Chondrocyte (in vitro differentiated cells): ENCODE measurements around the gene ABTB2. TPM values are rescaled to one million over a fixed set of nuclear protein-coding genes. Genes with fewer than 3 reads are reported as not detected.

Experiments
- DNase-seq: peaks from one replicate; pipeline ENCODE4 v3.0.0; 2021; ENCODE audit warnings: mixed read lengths, low spot score
- H3K27ac Mint-ChIP-seq: one replicate; pipeline ENCODE4 v1.8.0; 2021; ENCODE audit warnings: mild to moderate bottlenecking, moderate library complexity, mixed read lengths; ENCODE audit not compliant: unreplicated experiment
- H3K27me3 Mint-ChIP-seq: 2 replicates; pipeline ENCODE4 v1.8.0; 2021; ENCODE audit warnings: low read depth, mixed read lengths
- H3K36me3 Mint-ChIP-seq: 2 replicates; pipeline ENCODE4 v1.8.0; 2021; ENCODE audit warnings: low read depth, mixed read lengths
- H3K4me1 Mint-ChIP-seq: 2 replicates; pipeline ENCODE4 v1.8.0; 2021; ENCODE audit warnings: low read depth, mild to moderate bottlenecking, mixed read lengths
- H3K4me3 Mint-ChIP-seq: one replicate; pipeline ENCODE4 v1.8.0; 2021; ENCODE audit warnings: mild to moderate bottlenecking, moderate library complexity, mixed read lengths; ENCODE audit not compliant: unreplicated experiment
- H3K9me3 Mint-ChIP-seq: 2 replicates; pipeline ENCODE4 v1.8.0; 2021; ENCODE audit warnings: low read depth, mixed read lengths
- total RNA-seq: library from RNA; stranded (reverse); gene quantifications from 3 replicates; pipeline ENCODE4 v1.2.1, GENCODE V29; 2021
- TF ChIP-seq, protein P1 (sequence below): fragments of 200-600 bp; sonication (generic); IDR thresholded peaks from 2 replicates; pipeline ENCODE4 v1.5.0; 2021; ENCODE audit warnings: antibody characterized with exemption, mild to moderate bottlenecking, moderate library complexity

The ABTB2 gene
- total RNA-seq, 1 donor from 2014 or later = 3.1 TPM

GRCh38 chr11:34317666-34318065, 40.1 kb downstream of the ABTB2 start:
- DNase-seq = no peak
- peaks cover 15% of the 10 kb centered on the region for H3K4me1 Mint-ChIP-seq
- H3K27me3 Mint-ChIP-seq = no peaks in the 10 kb centered on the region
- H3K9me3 Mint-ChIP-seq = no peaks in the 10 kb centered on the region
- H3K36me3 Mint-ChIP-seq = no peaks in the 10 kb centered on the region
- TF ChIP-seq, protein P1, sequence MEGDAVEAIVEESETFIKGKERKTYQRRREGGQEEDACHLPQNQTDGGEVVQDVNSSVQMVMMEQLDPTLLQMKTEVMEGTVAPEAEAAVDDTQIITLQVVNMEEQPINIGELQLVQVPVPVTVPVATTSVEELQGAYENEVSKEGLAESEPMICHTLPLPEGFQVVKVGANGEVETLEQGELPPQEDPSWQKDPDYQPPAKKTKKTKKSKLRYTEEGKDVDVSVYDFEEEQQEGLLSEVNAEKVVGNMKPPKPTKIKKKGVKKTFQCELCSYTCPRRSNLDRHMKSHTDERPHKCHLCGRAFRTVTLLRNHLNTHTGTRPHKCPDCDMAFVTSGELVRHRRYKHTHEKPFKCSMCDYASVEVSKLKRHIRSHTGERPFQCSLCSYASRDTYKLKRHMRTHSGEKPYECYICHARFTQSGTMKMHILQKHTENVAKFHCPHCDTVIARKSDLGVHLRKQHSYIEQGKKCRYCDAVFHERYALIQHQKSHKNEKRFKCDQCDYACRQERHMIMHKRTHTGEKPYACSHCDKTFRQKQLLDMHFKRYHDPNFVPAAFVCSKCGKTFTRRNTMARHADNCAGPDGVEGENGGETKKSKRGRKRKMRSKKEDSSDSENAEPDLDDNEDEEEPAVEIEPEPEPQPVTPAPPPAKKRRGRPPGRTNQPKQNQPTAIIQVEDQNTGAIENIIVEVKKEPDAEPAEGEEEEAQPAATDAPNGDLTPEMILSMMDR = no peak
- H3K4me3 Mint-ChIP-seq = no peak overlapping the region
- H3K27ac Mint-ChIP-seq = no peak overlapping the region

DNA sequence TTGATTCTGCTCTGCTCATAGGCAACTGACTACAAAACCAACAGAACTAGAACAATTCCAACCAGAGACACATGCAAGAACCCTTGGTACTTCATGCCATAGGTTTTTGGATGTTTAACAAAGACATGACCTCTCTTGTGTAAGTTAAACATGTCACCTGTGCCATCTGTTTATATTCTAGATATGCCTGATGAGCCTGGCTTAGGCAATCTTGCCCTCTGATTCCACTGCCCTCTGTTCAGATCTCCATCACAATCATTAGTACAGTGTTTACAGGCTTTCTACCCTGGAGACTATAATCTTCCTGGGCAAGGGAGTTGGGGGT, 40.8 kb downstream of the ABTB2 start:
- H3K36me3 Mint-ChIP-seq = no peaks in the 10 kb centered on the region
- no peaks in the 10 kb centered on the region for H3K27me3 Mint-ChIP-seq
- peaks cover 15% of the 10 kb centered on the region for H3K4me1 Mint-ChIP-seq
- DNase-seq = no peak
- H3K4me3 Mint-ChIP-seq = no peak overlapping the region
- H3K9me3 Mint-ChIP-seq = no peaks in the 10 kb centered on the region
- H3K27ac Mint-ChIP-seq = peak overlapping the region; percentile 38
- TF ChIP-seq, protein P1 = no peak

GRCh38 chr11:34316347-34317035, 41.3 kb downstream of the ABTB2 start:
- Mint-ChIP-seq H3K36me3 (no peaks in the 10 kb centered on the region), H3K27ac (peak overlapping the region; percentile 38), H3K4me1 (peaks cover 15% of the 10 kb centered on the region), H3K4me3 (no peak overlapping the region), H3K27me3 (no peaks in the 10 kb centered on the region), H3K9me3 (no peaks in the 10 kb centered on the region)
- TF ChIP-seq, protein P1 = no peak
- no peak for DNase-seq

- DNase-seq = no peak
- Mint-ChIP-seq H3K36me3 (no peaks in the 10 kb centered on the region), H3K4me3 (no peak overlapping the region), H3K9me3 (no peaks in the 10 kb centered on the region), H3K4me1 (peaks cover 15% of the 10 kb centered on the region), H3K27ac (no peak overlapping the region), H3K27me3 (no peaks in the 10 kb centered on the region)
- TF ChIP-seq, protein P1 = no peak
Measured at GRCh38 chr11:34315394-34315793, 42.4 kb downstream of the ABTB2 start.

DNA sequence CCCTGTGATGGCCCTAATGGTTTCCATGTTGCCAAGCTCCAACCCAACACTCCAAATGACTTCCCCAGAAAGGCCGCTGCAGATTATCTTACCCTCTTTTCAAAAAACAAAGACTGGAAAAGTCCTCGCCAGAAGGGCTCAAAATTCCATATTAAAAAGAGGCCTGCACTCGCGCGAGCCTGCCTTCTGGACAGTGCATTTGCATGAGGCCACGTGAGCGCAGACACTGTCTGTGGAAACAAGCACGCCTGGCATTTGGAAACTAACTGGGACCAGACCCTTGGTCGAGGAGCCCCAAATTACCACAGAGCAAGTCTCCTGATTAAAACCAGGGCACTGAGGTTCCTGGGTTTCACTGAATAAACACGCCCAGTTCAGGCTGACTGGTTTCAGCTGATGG, 42.9 kb downstream of the ABTB2 start:
- Mint-ChIP-seq H3K4me3 (no peak overlapping the region), H3K27me3 (no peaks in the 10 kb centered on the region), H3K9me3 (no peaks in the 10 kb centered on the region), H3K4me1 (peaks cover 15% of the 10 kb centered on the region), H3K36me3 (no peaks in the 10 kb centered on the region), H3K27ac (no peak overlapping the region)
- DNase-seq = no peak
- TF ChIP-seq, protein P1 = no peak
